HG03159 (cell line): Measurements from ENCODE around the gene MRC2.
"Not testable (repeated sequence)": the region's sequence is repeated elsewhere in the genome, so short reads cannot be mapped to it uniquely, and the experiment has no call there.

Source experiments
- ATAC-seq: cut with Tn5 transposase; IDR thresholded peaks from one replicate; pipeline ENCODE4 v1.9.1; 2021; ENCODE audit warnings: mild to moderate bottlenecking, moderate library complexity; ENCODE audit not compliant: unreplicated experiment

The MRC2 gene

DNA sequence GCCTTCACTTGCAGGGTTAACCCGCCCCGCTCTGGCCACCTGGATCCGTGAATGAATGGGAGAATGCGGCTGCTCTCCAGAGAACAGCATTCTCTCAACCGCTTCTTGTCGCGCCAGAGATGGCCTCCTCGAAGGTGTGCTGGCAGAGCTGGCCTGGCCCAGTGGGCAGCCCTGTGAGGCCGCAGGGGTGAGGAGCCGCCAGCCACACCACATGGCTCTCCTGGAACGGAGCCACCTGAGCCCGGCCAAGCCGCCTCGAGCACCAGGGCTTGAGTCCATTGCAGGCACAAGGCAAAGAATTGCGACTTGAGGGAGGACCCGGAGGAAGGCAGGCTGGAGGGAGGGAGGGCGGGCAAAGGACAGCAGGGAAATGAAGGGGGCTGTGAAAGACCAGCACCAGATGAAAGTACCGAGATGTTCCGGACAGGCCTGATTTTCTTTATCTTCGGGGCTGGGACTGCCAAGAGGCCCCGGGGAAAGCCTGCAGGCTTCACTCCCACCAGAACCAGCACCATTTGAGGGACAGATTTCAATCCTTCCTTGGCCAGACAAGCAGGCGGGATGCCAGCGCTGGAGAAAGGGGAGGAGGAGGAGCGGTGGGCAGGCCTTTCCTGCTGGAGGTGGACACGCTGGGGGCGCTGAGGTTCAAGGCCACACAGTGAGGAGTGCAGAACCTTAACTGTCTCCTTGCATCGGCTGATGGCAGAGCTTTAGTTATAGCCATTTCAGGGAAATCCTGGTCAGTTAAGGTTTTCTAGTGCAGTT is 69.4 kb downstream of the MRC2 start:
- no peak for ATAC-seq

DNA sequence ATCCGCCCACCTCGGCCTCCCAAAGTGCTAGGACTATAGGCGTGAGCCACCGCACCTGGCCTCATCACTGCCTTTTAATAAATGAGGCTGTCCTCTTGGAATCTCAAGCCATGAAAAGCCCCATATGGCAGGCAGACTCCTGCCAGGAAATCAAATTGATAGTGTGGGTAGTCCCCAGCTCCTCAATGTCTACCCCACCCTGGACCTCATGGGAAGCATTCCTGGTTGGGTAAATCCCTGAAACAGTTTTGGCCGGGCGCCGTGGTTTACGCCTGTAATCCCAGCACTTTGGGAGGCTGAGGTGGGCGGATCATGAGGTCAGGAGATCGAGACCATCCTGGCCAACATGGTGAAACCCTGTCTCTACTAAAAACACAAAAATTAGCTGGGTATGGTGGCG is 71.0 kb downstream of the MRC2 start:
- not testable (repeated sequence) for ATAC-seq

DNA sequence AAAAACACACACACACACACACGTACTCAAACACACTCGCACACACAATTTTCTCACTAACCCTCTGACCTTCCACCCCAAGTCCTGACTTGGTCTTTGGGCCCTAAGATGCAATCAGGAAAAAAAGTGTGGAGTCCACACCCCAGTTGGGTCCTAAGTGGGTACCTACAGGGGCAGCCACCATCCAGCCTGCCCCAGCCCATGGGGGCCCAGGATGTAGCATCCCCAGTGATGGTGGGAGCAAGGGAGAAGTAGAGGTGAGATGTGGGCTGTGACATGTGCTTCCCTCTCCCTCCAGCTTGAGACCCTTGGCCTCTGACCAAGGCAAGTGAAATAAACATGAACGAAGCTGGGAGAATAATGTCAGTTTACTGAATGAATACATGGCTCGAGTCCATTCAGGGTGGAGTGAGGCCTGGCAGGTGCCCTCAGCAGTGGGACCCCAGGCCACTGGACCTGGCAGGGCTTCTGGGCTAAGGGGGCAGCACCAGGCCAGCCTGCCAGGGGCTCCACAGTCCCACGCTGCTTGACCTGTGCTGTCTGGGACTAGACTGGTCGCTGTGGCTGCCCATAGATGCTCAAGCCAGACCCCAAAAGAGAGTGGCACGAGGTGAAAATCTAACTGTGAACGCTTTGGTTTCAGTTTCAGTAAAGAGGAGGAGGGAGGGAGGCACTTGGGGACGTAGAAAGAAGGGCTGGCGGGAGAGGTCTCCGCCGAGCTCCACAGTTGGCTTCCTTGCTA is 73.7 kb downstream of the MRC2 start:
- ATAC-seq, result no peak

DNA sequence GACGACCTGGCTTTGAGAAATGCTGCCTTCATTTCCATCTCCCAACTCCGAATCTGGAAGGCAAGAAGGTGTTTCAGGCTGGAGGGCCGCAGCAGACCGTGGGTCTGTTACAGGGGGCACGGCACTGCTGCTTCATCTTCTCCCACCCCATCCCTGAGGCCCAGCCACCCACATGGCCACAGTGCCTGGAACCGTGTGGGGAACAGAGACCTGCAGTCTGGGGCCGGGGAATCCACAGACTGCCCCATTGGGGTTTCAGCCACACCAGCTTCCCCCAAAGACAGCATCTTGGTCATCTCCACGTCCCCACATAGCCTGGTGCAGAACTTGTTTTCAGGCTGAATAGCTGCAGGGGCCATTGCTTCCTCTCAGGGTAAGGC is 74.2 kb downstream of the MRC2 start:
- ATAC-seq, result no peak

DNA sequence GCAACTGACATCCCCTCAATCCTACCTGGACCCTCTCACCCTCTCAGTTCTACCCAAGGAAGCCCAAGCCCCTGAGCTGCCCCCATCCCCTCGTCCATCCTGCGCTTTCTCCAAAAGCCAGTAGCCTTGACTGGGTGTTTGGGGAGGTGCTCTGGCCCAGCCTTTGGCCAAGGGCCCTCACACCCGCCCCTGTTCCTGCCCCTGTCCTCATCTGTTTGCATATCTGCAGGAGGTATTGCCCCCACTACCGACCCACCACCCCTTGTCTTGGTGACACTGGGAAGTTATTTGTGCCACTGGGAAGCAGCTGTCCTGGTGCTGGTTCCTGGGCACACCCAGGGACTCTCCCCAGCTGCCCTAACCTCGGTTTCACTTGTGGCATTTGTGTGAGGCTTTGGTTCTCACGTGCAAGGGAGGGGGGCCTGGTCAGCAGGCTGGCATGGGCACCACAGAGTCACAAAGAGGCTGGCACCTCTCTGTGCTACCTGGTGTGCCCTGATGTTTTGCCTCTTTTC is 75.3 kb downstream of the MRC2 start:
- no peak for ATAC-seq

DNA sequence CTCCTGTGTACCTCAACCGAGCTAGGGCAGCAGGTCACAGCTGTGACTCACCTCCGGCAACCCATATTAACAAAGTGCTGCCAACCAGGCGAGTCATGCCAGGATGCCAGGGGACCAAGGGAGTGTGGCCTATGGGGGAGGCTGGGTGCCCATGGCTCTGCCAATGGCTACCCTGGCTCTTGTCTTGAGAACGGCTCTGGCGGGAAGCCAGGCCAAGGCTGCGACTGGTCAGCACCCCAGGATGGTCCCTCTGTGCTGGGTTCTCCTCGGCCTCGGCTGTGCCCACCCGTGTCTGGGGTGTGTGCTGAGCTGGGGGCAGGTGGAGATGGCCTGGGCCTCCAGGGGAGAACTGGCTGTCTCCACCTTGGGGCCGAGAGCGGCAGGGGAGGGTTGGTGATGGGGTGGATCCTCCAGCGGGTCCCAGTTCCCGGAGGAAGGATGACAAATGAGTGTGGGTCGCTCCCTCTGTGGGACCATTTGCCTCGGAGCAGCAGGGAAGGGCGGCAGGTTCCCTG is 75.8 kb downstream of the MRC2 start:
- peak; percentile 16 for ATAC-seq

DNA sequence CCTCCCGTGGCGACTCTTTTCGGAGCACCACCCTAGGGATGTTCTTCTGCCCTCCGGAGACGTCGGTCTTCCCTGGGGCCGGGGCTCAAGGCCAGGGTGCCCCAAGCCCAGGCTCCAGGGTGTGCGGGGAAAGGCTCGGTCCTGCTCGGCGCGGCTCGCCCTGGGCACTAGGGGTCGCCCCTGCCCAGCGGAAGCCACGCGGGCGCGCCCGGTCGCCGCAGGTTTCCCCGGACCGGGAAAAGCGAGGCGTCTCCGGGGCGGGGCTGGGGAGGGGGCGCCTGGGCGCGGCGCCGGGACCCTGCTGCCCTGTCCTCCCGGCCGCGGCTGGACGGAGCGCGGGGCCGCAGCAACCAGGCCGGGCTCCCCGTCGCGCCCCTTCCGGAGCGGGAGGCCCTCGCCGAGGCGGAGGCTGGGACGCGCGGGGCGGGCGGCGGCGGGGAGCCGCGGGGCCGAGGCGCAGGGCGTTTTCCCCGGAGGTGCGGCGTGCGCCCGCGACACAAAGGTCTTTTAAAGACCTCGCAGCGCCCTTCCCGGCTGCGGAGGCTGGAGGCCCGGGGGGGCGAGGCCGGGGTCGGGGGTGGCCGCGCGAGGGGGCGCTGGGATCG is 76.4 kb downstream of the MRC2 start:
- peak; percentile 88 for ATAC-seq

DNA sequence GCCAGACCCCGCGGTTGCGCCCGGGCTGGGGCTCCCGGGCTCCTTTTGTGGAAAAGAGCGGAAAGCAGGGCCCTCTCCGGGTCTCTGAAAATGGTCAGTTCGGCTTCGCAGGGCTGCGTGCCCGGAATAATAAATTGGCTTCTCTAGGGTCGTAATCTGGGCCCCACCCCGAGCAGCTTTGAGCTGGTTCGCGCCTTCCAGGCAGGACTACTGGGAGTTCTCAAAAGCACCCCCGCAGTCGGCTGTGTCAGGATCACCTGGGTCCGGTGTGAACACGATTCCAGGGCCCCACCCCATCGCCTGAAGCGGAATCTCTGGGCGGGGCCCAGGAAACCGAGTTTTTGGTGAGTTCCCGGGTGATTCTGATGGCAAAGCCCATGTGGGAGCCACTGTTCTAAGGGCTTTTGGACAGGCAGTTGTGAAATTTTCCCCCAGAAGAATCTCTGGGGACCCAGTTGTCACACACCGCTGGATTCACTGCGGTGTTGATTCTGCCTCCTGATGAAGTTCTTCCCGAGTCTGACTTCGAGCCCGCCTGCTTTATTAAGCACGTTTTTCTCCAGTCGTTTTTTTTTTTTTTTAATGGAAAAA is 77.0 kb downstream of the MRC2 start:
- no peak for ATAC-seq

DNA sequence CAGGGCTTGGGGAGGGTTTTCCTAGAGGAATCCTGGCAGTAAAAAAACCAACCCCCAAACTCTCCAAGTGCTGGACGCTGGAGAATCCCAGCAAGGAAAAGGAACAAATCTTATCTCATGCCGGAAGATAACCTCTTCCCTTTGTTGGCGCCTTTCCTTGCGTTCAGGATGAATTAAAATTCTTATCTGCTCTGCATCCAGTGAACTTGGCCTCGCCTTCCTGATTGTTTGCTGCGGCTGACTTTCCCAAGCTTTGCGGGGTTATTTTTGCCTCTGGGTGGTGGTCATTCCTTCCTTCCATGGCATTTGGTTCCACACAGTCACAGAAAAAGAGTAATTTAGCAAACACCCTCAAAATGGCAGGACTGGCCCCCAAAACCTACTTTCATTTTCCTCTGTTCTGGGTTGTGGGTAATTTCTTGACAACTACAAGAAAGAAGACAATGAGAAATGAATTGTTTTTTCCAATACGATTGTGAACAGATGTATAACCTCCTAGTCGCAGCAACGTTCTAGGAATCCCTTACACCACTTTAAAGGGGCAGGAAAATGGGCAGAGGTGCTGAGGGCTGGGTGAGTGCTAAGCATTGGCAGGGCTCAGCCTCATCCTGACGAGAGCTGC is 77.8 kb downstream of the MRC2 start:
- ATAC-seq, result no peak

DNA sequence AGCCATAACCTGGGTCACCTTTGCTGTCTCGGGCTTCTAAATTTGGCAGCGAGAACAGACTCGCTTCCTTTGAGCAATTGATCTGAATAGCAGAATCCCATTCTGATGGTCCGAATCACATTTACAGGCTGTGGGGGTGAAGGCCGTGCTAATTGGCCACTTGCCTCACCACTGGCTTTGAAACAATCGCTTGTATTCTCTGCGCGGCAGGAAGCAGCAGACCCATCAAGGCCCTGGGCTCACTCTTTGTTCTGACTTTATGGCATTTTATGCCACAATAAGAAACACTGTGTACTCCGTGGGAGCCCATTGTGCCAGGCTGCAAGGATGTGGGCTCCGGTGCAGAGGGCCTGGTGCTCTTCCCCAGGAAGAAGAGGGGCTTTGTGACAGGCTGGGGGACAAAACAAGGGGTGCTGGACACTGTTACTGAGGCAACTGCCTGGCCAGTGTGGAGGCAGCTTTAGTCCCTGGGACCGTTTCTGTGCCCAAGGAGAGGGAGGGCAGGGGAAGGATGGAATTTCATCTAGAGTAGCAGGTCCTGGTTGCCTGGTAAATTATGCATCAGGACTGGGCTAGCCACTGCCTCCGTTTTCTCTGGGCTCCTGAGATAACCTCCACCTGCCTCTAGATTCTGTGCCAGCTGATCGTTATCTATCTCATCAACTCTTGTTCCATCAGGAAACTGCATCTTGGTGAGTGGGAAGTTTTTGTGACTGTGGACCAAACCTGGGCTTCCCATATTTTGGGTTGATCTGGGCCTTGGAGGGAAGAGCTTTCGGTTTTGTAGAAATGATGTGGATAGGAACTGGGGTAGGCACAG is 78.5 kb downstream of the MRC2 start:
- no peak for ATAC-seq

DNA sequence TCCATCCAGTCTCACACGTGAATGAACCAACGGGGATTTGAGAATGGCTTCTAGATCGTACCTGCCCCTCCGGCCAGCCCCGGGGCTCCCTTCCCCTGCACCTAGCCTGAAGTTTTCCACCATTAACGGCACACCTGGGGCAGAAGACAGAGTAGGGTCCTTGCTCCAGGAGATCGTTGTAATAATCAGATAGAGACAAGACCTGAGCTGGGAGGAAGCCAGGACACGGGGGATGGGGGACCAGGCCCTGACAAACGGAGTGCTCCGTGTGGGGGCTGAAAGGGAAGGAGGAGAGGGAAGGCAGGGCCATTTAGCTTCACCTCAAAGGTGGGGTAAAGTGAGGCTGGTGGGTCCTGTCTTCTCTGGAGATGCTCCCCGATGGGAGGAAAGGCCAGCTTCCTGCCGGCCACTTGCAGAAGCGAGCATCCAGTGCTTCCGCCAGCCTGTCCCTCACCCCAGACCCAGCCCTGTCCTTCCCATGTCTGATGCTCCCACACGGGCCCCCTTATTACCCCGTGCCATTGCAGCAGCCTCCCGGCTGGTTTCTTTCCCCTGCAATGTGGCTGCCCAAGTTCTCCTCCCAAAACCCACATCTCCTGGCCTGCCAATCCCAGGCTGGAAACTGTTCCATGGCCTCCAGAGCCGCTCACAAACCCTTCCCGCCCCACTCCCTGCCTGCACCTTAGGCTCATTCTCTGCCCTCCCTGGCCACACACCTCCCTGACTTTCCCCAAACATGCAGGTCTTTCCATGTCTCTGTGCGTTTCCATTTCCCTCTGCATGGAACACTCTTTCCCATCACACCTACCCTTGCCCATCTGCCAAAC is 79.3 kb downstream of the MRC2 start:
- no peak for ATAC-seq

DNA sequence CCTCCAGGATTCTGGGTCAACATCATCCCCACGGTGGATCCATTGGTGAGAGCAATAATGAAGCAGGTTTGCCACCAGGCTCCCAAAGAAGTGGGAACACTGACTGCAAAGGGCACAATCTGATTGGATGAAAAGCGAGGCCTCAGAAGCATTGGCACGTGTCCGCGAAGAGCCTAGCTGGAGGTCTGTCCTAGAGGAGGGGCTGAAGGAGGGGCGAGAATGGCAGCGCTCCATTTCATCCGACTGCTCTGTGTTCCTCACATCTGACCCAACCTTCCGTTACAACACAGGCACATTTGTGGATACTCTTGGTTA is 79.9 kb downstream of the MRC2 start:
- ATAC-seq, result no peak

DNA sequence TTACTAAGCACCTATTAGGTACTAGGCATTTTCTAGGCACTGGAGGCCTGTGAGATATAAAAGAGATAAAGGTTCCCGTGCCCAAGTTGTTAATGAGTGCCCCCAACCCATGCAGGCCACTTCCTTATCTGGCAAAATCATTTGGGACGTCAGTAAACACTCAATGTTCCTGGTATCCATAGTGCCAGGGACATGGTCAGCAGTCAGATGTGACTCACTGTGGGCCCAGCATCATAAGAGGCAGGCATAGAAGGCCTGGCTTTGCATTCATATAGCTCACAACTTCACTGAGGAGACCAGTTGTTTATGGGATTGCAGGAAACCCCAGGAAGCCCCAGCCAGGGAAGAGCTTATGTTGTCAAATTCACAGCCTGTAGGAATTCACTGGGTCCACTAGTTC is 81.1 kb downstream of the MRC2 start:
- ATAC-seq, result no peak

DNA sequence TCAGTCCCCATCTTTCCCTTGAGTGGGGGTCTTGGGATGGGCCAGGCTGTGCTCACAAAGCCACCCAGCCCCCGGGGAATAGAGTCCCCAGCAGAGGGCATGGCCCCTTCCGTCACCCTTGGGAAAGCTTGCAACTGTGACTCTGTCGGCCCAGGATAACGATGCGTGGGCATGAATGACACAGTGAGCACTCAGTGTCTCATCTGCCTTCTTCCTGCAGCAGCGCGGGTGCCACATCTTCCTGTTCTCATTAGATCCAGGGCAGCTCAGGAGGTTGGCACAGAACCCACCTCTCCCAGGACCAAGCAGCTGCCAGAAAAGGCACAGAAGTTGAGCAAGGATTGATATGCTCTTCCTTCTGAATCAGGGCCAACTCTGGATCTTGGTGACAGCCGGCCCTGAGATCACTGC is 84.7 kb downstream of the MRC2 start:
- no peak for ATAC-seq

DNA sequence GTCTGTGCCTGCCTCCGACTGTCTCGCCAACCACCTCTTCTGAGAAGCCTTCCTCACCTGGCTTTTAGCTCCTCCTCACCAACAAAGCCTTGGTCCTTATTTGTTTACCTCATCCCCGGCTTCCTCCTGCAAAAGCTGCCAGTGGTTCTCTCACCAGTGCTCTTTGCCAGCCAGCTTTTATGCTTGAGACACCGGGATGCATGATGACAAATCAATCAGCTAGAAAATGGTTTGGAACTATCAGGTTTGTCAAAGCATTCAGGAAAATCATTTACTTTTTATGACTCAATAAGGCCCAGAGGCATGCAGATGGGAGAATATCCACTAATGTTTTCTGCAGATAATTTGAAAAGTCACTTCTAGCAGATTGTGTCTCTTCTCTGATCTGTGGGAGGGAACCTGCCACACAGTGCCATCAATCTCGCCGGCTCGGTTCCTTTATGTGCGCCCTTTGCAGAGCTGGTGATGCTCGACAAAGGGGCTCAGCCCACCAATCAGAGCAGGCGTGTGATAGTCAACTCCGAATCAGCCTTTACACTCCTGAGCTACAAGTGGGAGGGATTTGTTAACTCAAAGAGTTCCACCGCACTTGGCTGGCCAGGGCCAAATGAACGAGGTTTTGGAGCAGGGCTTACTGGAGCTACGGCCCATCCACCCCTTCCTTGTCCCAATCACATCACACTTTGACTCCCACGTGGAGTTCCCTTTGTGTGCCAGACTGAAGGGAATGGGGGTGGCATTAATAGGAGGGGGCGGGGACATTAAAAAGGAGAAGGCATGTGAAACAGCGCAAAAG is 85.8 kb downstream of the MRC2 start:
- ATAC-seq, result no peak

DNA sequence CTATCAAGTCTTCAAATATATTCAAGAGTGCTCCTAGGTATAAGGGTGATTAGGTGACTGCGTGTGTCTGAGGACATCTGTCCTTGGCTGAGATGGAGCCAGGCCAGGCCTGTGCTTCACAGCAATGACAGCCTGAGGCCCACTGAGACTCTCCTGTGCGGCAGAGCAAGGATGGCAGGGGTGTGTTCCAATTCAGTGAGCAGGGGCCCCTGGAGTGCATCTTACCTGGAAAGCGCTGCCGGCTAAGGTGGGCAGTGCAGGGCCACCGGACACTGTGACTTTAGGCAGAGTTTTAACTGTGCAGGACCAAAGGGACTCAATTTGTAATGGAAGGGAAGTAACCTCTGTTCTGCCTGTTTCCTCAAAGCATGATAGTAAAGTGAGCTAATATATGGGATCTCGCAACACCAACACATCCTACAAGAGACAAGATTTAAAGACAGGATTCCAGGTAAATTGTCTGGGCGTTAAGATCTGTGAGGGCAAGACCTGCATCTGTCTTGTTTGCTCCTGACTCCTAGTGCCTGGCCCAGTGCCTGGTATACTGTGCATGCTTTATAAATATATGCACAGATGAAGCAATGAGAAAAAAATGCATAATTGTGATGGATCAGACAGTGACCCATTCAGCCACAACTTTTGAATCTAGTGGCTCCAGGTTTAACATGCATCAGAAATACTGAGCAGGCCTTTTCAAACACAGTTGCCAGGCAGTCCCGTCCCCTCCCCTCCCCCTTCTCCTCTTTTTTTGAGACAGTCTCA is 86.7 kb downstream of the MRC2 start:
- ATAC-seq, result no peak

DNA sequence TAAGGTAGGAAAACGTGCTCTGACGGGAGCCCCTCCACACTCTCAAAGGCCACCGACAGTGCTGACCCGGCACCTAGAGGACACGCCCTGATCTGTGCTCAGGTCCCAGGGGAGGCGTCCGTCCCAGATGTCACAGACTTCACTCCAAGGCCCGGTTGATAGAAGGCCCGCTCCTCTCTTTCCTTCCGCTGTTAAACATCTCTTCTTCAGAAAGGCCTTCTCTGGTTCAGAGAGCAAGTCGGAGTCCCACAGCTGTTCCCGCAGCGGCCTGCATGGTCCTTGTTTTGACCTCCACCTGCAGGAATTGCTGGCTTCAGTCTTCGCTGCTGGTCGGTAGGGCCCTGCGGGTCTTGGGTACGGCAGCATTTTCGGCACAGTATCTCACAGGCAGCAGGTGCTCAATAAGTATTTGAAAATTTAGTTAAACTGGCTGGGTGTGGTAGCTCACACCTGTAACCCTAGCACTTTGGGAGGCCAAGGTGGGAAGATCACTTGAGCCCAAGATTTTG is 88.5 kb downstream of the MRC2 start:
- no peak for ATAC-seq
